Keratinocyte (primary cell): ENCODE measurements around the gene PTBP2. TPM values are rescaled to one million over a fixed set of nuclear protein-coding genes. Genes with fewer than 3 reads are reported as not detected.

ENCODE experiments used
- DNase-seq: peaks from one replicate; pipeline ENCODE4 v3.0.0-alpha.2; 2011; ENCODE audit warnings: low read depth, missing footprints, low spot score
- FAIRE-seq: peaks from 2 replicates; lab custom pipeline; 2011; peaks lifted over from hg19 to GRCh38; lab: Jason Lieb, UNC
- H2AFZ ChIP-seq: 2 replicates; pipeline ENCODE4 v1.6.0; 2012; ENCODE audit warnings: low read length, control low read depth, inconsistent platforms; ENCODE audit not compliant: control insufficient read depth
- H3K27ac ChIP-seq: 2 replicates; pipeline ENCODE4 v1.5.1; 2011; ENCODE audit warnings: low read length; ENCODE audit not compliant: control insufficient read depth, insufficient read depth
- H3K27me3 ChIP-seq: 3 replicates; pipeline ENCODE4 v1.6.0; 2011; ENCODE audit warnings: low read length; ENCODE audit not compliant: control insufficient read depth, insufficient read depth; ENCODE audit errors: extremely low read depth
- H3K36me3 ChIP-seq, 2 experiments: 2 replicates in 1 of 2; 3 replicates in 1 of 2; pipeline ENCODE4 v1.5.1; 2011; ENCODE audit warnings: low read length in 2 of 2, mild to moderate bottlenecking in 1 of 2; ENCODE audit not compliant: control insufficient read depth in 2 of 2, insufficient read depth in 2 of 2; ENCODE audit errors: extremely low read depth in 1 of 2
- H3K4me1 ChIP-seq: 3 replicates; pipeline ENCODE4 v1.5.1; 2011; ENCODE audit warnings: low read length; ENCODE audit not compliant: control insufficient read depth, insufficient read depth; ENCODE audit errors: extremely low read depth
- H3K4me2 ChIP-seq: 3 replicates; pipeline ENCODE4 v1.6.0; 2011; ENCODE audit warnings: low read depth, low read length; ENCODE audit not compliant: control insufficient read depth, insufficient read depth; ENCODE audit errors: extremely low read depth
- H3K4me3 ChIP-seq, 3 experiments: fragments of 200-600 bp in 1 of 3; sonication (generic) in 1 of 3; 2 replicates in 2 of 3; 3 replicates in 1 of 3; pipeline ENCODE4 v1.5.1; 2011 to 2016; ENCODE audit warnings: low read length in 3 of 3, mild to moderate bottlenecking in 3 of 3, control low read depth in 2 of 3, inconsistent platforms in 1 of 3, low read depth in 1 of 3, mixed read lengths in 1 of 3, mixed run types in 1 of 3, moderate library complexity in 1 of 3; ENCODE audit not compliant: control insufficient read depth in 2 of 3, insufficient read depth in 2 of 3; ENCODE audit errors: extremely low read depth in 1 of 3
- H3K79me2 ChIP-seq: 2 replicates; pipeline ENCODE4 v1.6.0; 2012; ENCODE audit warnings: low read length; ENCODE audit not compliant: control insufficient read depth, insufficient read depth
- H3K9ac ChIP-seq: 3 replicates; pipeline ENCODE4 v1.6.0; 2011; ENCODE audit warnings: low read length; ENCODE audit not compliant: control insufficient read depth, insufficient read depth; ENCODE audit errors: extremely low read depth
- H3K9me1 ChIP-seq: 3 replicates; pipeline ENCODE4 v1.6.0; 2011; ENCODE audit warnings: low read length; ENCODE audit not compliant: control insufficient read depth, insufficient read depth; ENCODE audit errors: extremely low read depth
- H3K9me3 ChIP-seq: 2 replicates; pipeline ENCODE4 v1.5.1; 2012; ENCODE audit warnings: low read depth, low read length; ENCODE audit not compliant: control insufficient read depth
- H4K20me1 ChIP-seq: 3 replicates; pipeline ENCODE4 v1.6.0; 2011; ENCODE audit warnings: low read length; ENCODE audit not compliant: control insufficient read depth, insufficient read depth; ENCODE audit errors: extremely low read depth
- CTCF ChIP-seq, 3 experiments: IDR thresholded peaks in 1 of 3; conservative IDR thresholded peaks in 1 of 3; optimal IDR thresholded peaks in 1 of 3; 2 replicates in 2 of 3; 3 replicates in 1 of 3; pipeline versions ENCODE3 to v1.5.1; 2011; ENCODE audit warnings: low read length in 3 of 3, mild to moderate bottlenecking in 3 of 3, moderate library complexity in 2 of 3, control low read depth in 1 of 3, inconsistent platforms in 1 of 3; ENCODE audit not compliant: insufficient read depth in 2 of 3; ENCODE audit errors: extremely low read depth in 1 of 3
- EZH2 ChIP-seq: IDR thresholded peaks from one replicate; pipeline ENCODE4 v1.6.1; 2012; ENCODE audit warnings: inconsistent platforms, mild to moderate bottlenecking, low read length, moderate library complexity
- dilution Hi-C: fragments of 300-500 bp; cut with MboI; formaldehyde crosslinking; loops from one replicate; pipeline ENCODE4 v1.7.0; 2020; ENCODE audit warnings: low sequenced_read_pairs; ENCODE audit not compliant: extremely low pct_ligation_motif_present
- polyA plus RNA-seq, 5 experiments: library from polyadenylated mRNA; depleted of rRNA in 3 of 5; stranded (reverse) in 3 of 5; stranded (forward) in 1 of 5; unstranded in 1 of 5; fragments of >200 nt; gene quantifications; 1 replicate in 1 of 5; 2 replicates in 3 of 5; 3 replicates in 1 of 5; pipeline versions ENCODE4 v1.2.1 to v1.2.3, GENCODE V29; 2011 to 2012; ENCODE audit warnings: missing spikeins in 2 of 5, low read depth in 1 of 5, low replicate concordance in 1 of 5

Gene PTBP2
- polyA plus RNA-seq, 1 donor (not counting 4 experiments of a cell fraction or from before 2014, with no cell fraction given), result 9.5 TPM

GRCh38 chr1:96713649-96714048 is 7.9 kb upstream of the PTBP2 start:
- no peak overlapping the region for H2AFZ ChIP-seq
- dilution Hi-C loops, result no loop called here
- no peaks in the 10 kb centered on the region for H3K4me1 ChIP-seq
- H3K4me2 ChIP-seq, result no peak overlapping the region
- H3K79me2 ChIP-seq, result no peaks in the 10 kb centered on the region
- DNase-seq (no peak), FAIRE-seq (no peak)
- no peaks in the 10 kb centered on the region for H3K27me3 ChIP-seq
- no peaks in the 10 kb centered on the region for H4K20me1 ChIP-seq
- no peak for TF ChIP-seq EZH2
- TF ChIP-seq CTCF (optimal IDR thresholded peaks at IDR 0.05 in 1 of 3, IDR thresholded peaks at IDR 0.05 in 1 of 3, conservative IDR thresholded peaks at IDR 0.05 in 1 of 3; ENCODE audit: extremely low read depth in 1 of 3, insufficient read depth in 2 of 3, low read length in 3 of 3), result no peak
- no peaks in the 10 kb centered on the region for H3K9me3 ChIP-seq
- no peak overlapping the region for H3K9ac ChIP-seq
- H3K36me3 ChIP-seq, result no peaks in the 10 kb centered on the region
- no peak overlapping the region for H3K4me3 ChIP-seq
- no peak overlapping the region for H3K27ac ChIP-seq
- no peaks in the 10 kb centered on the region for H3K9me1 ChIP-seq

GRCh38 chr1:96714881-96715280 is 6.7 kb upstream of the PTBP2 start:
- Histone ChIP-seq H3K27ac (no peak overlapping the region), H2AFZ (no peak overlapping the region), H3K4me3 (no peak overlapping the region), H4K20me1 (no peaks in the 10 kb centered on the region), H3K9me1 (no peaks in the 10 kb centered on the region), H3K36me3 (no peaks in the 10 kb centered on the region), H3K4me2 (no peak overlapping the region), H3K4me1 (no peaks in the 10 kb centered on the region), H3K79me2 (no peaks in the 10 kb centered on the region), H3K9ac (no peak overlapping the region), H3K27me3 (no peaks in the 10 kb centered on the region), H3K9me3 (no peaks in the 10 kb centered on the region)
- FAIRE-seq, result no peak
- dilution Hi-C loops, result no loop called here
- DNase-seq, result no peak
- TF ChIP-seq CTCF (optimal IDR thresholded peaks at IDR 0.05 in 1 of 3, IDR thresholded peaks at IDR 0.05 in 1 of 3, conservative IDR thresholded peaks at IDR 0.05 in 1 of 3; ENCODE audit: extremely low read depth in 1 of 3, insufficient read depth in 2 of 3, low read length in 3 of 3) (no peak), EZH2 (no peak)
